GM18867 (cell line): ENCODE results near the gene STAP2.

Experiments
- ATAC-seq: cut with Tn5 transposase; IDR thresholded peaks from one replicate; pipeline ENCODE4 v1.9.1; 2021; ENCODE audit warnings: mild to moderate bottlenecking, moderate library complexity; ENCODE audit not compliant: unreplicated experiment

The STAP2 gene, protein sequence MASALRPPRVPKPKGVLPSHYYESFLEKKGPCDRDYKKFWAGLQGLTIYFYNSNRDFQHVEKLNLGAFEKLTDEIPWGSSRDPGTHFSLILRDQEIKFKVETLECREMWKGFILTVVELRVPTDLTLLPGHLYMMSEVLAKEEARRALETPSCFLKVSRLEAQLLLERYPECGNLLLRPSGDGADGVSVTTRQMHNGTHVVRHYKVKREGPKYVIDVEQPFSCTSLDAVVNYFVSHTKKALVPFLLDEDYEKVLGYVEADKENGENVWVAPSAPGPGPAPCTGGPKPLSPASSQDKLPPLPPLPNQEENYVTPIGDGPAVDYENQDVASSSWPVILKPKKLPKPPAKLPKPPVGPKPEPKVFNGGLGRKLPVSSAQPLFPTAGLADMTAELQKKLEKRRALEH

DNA sequence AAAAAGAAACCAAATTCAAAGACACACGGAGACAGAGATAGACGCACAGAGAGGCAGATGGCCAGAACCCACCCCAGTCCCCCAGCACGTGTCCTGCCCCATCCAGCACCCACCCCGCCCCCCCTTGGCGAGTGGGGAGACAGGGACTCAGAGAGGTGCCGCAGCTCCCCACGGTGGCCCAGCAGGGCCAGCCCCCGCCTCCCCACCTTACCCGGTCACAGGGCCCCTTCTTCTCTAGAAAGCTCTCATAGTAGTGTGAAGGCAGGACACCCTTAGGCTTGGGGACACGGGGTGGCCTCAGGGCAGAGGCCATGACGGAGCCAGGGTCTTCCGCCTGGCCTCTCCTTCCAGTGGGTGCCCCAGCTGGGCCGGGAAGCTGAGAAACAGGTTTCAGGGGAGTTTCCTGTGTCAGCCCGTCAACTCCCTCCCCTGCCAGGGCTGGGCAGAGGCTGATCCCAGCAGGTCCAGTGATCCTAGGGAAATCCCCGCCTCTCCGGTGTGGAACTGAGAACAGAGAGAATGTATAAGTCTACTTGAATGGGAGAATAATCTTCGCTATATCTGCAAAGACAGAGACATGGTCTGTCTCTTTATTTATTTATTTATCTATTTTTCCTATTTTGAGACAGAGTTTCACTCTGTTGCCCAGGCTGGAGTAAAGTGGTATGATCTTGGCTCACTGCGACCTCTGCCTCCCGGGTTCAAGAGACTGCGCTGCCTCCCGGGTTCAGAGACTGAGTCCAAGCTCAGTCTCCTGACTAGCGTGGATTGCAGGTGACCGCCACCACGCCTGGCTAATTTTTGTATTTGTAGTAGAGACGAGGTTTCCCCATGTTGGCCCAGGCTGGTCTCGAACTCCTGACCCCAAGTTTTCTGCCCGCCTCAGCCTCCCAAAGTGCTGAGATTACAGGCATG lies at the start of gene STAP2:
Gene STAP2 (minus strand): TSS at position 387 of the 915 bp plus-strand sequence. CDS start 74 bp downstream, at position 313.
- ATAC-seq = no peak

DNA sequence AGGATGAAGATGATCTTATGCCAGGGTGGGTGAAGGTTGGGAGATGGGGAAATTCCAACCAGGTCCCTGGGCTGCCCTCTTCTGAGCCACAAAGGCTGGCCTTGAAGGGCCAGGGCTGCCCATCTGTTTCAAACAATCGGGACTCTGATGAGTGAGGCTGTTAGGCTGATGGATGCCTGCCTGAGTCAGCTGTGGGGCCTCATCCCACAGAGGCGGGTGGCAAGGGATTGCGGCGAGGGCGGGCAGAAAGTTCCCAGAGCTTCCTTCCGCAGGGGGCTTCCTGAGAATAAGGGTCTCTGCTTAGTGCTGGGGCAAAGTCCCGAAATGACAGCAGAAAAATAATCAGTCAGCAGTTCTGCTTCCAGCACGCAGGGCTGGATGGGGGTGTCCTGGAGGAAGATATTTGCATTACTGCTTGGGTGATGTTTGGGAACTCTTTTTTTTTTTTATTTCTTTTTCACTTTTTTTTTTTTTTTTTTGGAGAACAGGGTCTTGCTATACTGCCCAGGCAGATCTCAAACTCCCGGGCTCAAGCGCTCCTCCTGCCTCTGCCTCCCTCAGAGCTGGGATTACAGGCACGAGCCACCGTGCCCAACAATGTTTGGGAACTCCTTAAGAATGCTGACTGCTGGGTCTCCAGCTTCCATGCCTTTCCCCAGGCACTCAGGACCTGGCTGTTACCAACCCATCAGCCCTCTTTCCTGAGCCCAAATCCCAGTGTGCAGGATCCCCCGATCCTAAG lies 47.6 kb upstream of the STAP2 start:
- no peak for ATAC-seq

DNA sequence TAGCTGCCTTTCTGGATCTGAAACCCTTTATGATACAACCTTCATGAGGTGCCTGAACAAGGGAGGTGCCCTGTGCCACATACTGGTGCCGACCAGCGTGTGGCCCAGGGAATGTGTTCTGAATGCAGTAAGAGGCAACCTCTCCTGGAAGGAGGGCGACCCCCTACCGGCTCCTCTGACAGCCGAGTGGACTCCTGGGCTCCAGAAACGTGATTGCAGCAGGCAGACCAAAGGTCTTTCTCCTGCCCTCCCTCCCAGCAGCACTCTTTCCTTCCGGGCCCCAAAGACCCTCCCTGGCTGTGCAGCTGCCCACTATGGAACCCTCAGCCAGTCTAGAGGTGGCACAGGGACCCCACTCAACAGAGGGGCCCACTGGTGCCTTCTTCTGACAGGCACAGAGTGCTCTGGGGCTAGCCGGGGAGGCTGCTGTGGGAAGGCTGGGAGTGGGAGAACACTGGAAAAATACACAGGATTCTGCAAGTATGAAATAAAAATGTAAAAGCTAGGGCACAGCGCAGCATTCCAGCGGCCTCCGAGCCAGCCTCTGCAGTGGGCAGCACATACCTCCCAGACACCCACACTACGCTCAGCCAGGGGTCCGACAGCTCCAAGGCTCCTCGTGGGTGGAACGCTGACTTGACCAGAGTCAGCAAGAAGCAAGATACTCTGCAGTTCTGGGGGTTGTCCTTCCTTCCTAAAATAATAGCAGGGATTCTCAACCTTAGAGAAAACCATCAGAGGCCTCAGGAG lies 46.8 kb upstream of the STAP2 start:
- ATAC-seq = no peak

DNA sequence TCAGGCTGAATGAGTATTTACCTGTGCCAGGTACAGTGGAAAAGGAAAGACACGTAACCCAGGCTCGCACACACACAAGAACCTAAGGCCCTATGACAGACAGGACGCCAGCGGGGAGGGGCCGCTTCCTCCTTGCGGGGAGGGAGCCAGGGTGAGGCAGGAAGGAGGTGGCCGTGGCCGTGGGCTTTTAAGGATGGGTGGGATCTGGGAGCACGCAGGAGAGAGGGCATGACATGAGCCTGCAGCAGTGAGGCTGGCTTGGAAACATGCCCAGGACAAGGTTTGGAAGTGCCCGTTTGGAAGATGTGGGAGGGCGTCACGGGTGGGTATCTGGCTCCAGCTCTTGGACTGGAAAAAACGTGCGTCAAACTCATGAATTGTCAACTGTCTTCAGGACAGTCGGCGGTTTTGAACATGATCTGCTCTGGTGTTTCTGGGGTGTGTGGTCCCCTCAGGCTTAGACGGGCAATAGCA lies 41.7 kb upstream of the STAP2 start:
- ATAC-seq = no peak

DNA sequence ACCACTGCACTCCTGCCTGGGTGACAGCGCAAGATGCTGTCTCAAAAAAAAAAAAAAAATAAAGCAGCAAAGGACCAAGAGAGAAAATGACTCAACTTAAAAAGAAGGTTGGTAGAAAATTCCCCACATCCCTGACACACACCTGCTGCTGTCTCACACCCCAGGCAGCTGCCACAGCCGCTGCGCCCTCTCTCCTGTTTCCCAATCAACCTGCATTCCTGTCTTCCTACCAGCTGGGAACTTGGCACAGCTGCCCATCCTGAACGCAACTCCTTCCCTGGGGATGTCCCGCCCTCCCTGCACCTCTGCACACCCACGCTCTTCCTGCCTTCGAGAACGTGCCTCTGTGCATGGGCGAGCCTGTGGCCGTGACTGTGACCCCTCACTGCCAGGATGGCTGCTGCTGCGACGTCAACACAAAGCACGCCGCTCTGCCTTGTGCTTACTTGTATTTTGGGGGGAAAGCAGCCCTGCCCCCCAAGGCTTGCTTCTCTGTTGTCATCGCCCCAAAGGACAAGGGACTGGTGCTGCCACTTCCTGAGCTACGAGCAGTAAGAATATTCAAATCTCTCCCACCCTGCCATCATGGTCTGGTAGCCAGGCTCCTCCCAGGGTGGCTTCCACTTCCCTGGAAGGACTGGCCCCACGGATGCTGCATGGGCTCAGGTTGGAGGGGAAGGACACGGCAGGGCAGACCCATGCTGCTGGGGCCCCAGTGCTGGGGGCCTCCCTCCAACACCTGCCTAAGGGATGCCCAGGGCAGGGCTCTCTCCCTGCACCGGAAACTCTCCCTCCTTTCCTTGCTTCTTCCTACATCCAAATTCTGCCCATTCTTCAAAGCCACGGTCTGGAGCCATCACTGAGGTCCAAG lies 41.0 kb upstream of the STAP2 start:
- ATAC-seq = no peak

DNA sequence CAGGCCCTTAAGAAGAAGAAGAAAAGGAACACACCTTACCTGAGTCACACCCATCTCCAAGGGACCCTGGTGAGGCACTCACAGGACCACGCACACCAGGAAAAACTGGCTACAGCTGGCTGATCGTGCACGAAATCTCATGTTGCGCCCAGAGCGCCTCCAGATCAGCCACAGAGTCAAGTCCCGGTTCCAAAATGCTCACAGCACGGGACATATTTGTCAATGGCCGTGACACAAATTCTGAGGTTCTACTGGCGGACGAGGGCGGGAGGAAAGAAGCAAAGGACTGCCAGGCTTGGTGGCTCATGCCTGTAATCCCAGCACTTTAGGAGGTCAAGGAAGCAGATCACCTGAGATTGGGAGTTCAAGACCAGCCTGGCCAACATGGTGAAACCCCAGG lies 40.3 kb upstream of the STAP2 start:
- ATAC-seq = no peak

DNA sequence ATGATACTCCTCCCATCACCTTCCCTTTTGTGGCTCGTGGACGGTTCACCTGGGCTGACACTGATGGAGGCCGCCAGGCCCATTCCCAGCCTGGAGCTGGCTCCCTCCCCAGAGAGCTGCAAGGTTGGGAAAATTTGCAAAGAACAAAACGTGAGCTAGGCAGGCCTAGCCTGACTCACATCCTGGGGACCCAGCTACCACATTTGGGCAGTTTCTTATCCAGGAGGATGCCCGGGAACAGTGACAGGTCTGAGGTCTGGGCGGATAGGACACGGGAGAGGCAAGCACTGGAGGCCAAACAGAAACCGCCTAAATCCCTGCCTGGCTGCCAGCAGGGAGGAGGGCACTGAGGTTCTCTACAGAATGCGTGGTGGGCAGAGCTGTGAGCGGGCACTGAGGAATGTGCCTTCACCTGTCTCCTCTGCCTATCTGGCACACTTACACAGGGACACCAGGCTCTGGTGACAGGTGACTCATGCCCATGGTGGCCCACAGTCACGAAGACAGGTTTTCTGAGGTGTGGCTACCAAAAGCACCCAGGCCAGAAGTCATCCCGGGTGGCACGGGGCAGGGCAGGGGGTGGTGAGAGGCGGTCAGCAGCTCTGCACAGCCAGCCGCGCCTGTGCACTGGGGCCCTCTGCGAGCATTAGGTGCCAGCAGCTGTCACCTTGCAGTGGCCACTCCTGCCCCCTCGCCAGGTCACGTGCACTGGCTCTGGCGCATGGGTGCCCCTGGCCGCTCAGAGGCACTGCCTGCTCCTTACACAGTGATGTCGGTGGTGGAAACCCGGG lies 38.6 kb upstream of the STAP2 start:
- no peak for ATAC-seq

DNA sequence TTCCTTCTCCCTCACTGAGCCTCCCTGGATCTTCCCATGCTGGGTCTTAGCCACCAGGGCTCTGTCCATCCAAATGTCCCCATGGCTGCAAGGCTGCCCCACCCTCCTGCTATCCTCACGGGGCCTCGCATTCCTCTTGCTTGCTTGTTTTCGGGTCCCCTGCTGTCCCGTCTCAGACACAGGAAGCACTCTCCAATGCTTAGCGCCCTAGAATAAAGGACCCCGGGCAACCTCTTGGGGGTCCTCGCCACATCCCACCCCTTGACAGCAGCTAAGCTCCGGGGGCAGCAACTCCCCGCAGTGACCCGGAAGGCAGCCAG lies 38.0 kb upstream of the STAP2 start:
- ATAC-seq = no peak

DNA sequence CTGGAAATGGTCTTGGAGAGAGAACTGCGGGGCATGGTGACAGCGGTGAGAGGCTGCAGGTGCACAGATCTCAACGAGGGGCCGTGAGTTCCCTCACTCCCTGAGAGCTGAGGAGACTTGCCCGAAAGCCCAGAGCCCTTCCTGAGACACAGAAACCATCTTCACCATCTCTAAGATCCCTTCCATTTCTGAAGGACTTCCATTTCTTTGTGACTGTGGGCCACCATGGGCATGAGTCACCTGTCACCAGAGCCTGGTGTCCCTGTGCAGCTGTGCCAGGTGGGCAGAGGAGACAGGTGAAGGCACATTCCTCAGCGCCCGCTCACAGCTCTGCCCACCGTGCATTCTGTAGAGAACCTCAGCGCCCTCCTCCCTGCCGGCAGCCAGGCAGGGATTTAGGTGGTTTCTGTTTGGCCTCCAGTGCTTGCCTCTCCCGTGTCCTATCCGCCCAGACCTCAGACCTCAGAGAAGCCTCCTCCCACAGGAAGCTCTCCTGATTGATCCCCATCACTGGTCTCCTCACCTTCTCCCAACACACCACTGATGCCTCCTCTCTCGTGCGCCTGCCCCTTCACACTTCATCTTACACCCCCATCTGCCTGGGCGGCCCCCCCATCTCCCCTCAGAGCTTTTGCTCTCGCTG lies 37.5 kb upstream of the STAP2 start:
- ATAC-seq = no peak

DNA sequence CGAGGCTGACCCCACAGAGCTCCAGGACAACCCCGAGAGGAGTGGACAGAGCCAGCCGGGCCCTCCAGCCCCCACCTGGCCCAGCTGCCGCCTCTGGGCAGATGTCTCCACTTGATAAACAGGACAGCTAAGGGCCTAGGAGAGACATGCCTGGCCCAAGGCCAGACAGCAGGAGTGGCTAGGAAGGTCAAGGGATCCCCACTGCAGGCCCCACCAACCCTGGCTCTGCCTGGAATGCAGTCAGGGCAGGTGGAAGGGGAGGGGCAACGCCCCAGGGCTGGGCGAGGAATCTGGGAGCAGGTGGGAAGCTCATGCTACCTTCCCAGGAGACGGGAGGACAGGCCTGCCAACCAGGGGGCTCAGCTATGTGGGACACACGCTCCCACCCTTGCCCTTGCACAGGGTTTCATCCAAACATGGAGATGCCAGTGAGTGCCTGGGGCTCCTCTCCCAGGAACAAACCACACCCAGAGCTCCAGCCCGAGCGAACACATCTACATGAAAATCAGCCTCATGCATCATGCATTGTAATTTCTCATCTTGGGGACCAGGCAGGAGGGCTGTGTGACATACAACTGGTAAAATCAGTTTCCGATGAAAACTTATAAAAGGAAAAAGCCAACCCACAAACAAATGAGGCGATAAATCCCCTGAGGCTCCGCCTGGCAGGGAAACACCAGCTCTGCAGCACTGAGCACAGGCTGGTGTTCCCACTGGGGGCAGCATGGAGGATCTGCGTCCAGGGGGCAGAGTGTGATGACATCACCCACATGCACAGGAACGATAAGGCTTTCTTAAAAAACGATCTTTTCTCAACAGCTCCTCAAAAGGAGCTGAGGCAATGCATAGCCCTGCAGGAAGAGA lies 36.8 kb upstream of the STAP2 start:
- ATAC-seq = no peak

DNA sequence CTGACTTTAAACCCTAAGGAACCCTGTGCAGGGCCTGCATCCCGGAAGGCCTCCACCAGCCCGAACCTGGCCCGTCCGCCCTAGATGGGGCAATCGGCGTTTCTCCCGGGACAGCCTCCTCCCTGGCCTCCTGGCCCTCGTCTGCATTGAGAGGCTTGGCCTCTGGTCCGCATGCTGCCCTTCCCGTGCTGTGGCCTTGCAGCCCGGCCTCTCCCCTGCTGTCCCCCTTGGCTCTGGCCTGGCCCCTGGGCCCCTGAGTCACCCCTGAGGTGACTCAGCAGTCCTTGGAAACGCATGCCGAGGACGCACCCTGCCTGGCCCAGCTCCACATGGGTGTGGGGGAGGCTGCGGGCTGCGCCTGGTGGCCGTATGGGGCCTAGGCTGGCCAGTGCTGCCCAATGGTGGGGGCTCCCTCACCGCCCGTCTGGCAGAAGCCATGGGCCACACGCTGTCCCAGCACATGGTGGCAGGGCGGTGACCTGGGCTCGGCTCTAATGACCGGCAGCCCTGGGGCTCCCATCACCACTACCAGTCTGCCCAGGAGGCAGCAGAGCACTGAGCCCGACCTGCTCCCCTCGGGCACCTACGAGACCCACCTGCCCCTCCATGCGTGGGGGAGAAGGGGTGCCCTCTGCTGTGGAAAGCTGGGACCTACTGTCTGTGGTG lies 36.0 kb upstream of the STAP2 start:
- no peak for ATAC-seq

DNA sequence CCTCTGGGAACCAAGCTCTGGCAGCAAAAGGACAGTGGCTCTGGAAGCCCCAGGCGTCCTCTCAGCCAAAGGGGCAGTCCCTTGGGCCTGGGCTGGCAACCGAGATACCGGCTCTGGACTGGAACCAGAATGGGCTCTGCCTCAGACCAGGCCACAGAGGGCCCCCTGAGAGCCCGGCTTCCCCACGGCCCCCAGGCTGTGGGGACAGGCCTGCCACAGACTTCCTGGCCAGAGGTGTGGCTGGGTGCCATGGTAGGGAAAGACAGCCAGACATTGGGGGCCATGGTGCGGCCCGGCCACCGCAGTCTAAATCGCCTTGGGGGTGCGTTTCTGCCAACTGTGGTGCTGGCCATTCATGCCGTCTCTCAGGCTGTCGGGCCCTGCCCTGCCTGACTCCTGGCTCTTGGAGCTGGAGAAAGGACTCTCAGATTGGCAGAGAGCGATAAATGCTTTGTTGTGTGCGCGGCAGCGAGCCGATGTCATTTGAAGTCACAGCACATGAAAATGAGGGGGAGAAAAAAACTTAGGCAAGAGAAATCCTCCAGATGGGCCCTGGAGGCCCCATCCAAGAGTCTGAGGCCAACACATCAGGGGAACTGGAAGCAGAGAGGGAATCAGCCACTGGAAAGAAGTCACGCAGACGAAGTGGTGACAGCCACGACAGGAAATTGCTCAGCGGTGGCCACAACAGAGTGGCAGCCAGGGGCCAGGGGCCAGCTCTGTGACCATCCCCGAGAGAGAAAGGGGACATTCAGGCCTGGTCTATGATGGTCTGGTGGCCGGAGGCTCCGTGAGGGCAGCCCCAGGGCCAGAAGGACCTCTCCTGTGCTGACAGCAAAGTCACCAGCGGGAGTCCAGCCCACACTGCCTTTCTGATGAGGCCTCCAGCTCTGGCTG lies 35.2 kb upstream of the STAP2 start:
- no peak for ATAC-seq

DNA sequence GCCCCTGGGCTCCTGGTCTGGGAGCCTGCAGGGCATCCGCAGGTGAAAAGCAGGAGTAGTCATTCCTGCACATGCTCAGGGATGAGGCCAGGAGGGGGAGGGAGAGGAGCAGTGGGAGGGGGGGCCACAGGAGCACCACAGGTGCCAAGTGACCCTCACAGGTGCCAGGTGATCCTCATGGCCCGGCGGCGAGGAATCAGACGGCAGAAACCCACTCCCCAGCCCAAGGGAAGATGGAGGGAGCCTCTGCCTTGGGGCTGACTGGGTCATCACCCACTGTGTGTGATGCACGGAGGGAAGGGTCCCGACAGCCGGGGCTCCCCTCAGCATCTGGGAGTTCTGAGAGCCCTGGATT lies 34.4 kb upstream of the STAP2 start:
- ATAC-seq = no peak

DNA sequence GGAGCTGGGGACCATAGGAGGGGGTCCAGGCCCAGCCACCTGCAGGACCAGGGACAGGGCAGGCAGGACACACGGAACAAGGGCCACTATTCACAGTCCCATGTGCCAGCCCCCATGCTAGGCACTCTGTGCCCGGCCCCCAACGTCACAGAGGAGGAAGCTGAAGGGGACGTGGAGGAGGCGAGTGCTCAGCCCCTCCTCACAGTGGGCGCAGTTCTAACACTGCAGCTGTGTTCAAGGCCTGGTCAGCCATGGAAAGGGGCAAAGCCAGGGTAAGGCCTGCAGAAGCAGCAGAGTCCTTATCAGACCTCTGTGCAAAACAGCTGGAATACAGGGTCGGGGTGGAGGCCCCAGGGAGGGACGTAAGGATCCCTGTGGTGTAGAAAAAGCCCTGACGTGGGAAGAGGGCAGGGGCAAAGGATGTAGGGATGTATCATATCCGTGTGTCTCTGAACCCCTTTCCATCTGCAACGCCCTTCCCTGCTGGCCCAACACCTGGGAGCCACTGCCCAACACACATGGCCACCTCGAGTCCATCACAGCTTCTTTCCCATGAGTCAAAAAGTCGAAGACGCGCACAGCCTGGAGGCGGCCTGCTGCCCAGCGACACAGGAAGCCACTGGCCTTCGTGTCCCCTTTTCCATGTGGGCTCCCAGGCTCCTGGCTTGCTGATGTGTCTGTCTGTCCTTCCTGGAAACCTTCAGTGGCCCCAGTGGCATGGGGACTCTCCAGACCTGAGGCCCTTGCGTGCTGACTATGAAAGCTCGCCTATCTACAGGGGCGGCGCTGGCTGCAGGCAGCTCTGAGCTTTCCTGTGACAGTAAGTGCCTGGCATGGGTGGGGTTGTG lies 33.8 kb upstream of the STAP2 start:
- no peak for ATAC-seq
